H54 (cell line): Measurements from ENCODE around the gene FFAR1.

Experiments used
- DNase-seq: peaks from one replicate; pipeline ENCODE4 v3.0.0; 2011; ENCODE audit warnings: low spot score, mixed read lengths; ENCODE audit not compliant: insufficient read length
- FAIRE-seq: peaks from 3 replicates; lab custom pipeline; 2011; peaks lifted over from hg19 to GRCh38; lab: Jason Lieb, UNC
- POLR2A ChIP-seq: IDR thresholded peaks from 2 replicates; pipeline ENCODE4 v1.6.1; 2011; ENCODE audit warnings: low read depth, mild to moderate bottlenecking, low read length

The FFAR1 gene

GRCh38 chr19:35389192-35389861, 41.6 kb downstream of the FFAR1 start:
- no peak for TF ChIP-seq POLR2A
- DNase-seq (no peak), FAIRE-seq (no peak)

- TF ChIP-seq POLR2A, result no peak
- no peak for DNase-seq
- FAIRE-seq, result no peak
Observed at GRCh38 chr19:35392742-35393715, 45.3 kb downstream of the FFAR1 start.

- DNase-seq (no peak), FAIRE-seq (no peak)
- TF ChIP-seq POLR2A, result no peak
Observed at GRCh38 chr19:35395382-35396199, 47.9 kb downstream of the FFAR1 start.

GRCh38 chr19:35396240-35396885, 48.7 kb downstream of the FFAR1 start:
- FAIRE-seq (no peak), DNase-seq (no peak)
- TF ChIP-seq POLR2A, result no peak

- DNase-seq (no peak), FAIRE-seq (no peak)
- no peak for TF ChIP-seq POLR2A
Observed at GRCh38 chr19:35397064-35397463, 49.4 kb downstream of the FFAR1 start.
